ENCODE data around the gene UBL4A.

UBL4A gene

DNA sequence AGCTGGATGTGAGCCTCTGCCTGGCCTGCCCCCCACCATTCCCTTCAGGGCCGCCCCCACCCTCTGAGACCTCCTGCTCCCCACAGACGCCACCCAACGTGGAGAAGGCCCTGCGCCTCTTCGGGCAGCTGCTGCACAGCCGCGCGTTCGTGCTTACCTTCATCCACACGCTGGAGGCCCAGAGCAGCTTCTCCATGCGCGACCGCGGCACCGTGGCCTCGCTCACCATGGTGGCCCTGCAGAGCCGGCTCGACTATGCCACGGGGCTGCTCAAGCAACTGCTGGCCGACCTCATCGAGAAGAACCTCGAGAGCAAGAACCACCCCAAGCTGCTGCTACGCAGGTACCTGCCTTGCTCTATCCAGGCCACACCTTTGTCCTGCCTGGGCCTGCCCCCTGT, 18.2 kb downstream of the UBL4A start:
- DNase-seq (ENCODE audit: low read depth): no peak
- TF ChIP-seq CTCF (IDR thresholded peaks at IDR 0.05; ENCODE audit: insufficient read depth, low read depth, low read length, missing control alignments): no peak
- no peak overlapping the region for H3K4me3 ChIP-seq (ENCODE audit: low read length)

DNA sequence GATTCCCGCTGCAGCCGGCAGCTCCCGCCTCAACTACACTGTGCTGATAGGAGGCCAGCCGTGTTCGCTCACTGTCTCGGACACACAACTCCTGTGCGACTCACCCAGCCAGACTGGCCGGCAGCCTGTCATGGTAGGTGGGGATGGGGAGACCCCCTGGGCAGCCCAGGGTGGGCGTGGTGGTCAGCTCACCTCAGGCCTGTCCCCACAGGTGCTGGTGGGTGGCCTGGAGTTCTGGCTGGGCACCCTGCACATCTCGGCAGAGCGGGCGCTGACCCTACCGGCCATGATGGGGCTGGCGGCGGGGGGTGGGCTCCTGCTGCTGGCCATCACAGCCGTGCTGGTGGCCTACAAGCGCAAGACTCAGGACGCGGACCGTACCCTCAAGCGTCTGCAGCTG, 18.9 kb downstream of the UBL4A start:
- no peak for TF ChIP-seq CTCF (IDR thresholded peaks at IDR 0.05; ENCODE audit: insufficient read depth, low read depth, low read length, missing control alignments)

DNA sequence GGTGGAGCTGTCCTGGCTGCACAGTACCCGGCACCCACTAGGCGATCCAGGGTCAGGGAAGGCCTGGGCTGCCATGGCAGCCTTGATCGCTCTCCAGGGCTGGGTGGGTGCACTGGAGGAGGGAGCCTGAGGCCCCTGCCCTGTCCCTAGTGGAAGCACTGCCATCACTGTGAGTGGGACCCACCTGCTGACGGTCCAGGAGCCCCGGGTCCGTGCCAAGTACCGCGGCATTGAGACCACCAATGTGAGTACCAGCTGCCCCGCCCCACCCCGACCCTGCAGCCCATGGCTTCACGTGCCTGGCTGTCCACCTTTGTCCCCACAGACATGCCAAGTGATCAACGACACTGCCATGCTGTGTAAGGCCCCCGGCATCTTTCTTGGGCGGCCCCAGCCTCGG, 19.5 kb downstream of the UBL4A start:
- DNase-seq (ENCODE audit: low read depth): no peak
- no peak for TF ChIP-seq CTCF (IDR thresholded peaks at IDR 0.05; ENCODE audit: insufficient read depth, low read depth, low read length, missing control alignments)
- H3K4me3 ChIP-seq (ENCODE audit: low read length): no peak overlapping the region

More for the DNA sequence above, 18.9 kb downstream of the UBL4A start:
- DNase-seq (ENCODE audit: low read depth): no peak
- H3K4me3 ChIP-seq (ENCODE audit: low read length): no peak overlapping the region

- no peak overlapping the region for H3K4me3 ChIP-seq (ENCODE audit: low read length)
- TF ChIP-seq CTCF (IDR thresholded peaks at IDR 0.05; ENCODE audit: insufficient read depth, low read depth, low read length, missing control alignments): no peak
- no peak for DNase-seq (ENCODE audit: low read depth)
These were observed 20.4 kb downstream of the UBL4A start for GRCh38 chrX:154466036-154466435.

DNA sequence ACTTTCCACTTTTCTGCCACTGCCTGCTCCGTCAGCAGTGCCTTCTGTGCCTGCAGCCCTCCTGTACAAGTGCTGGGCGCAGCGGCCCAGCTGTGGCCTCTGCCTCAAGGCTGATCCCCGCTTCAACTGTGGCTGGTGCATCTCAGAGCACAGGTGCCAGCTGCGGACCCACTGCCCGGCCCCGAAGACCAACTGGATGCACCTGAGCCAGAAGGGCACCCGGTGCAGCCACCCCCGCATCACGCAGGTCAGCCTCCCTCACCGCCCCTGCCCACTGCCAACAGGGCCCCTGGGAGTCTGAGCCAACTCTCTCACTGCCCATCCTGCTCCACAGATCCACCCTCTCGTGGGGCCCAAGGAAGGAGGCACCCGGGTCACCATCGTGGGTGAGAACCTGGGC, 20.8 kb downstream of the UBL4A start:
- no peak overlapping the region for H3K4me3 ChIP-seq (ENCODE audit: low read length)
- no peak for TF ChIP-seq CTCF (IDR thresholded peaks at IDR 0.05; ENCODE audit: insufficient read depth, low read depth, low read length, missing control alignments)
- DNase-seq (ENCODE audit: low read depth): no peak

GRCh38 chrX:154464806-154465365, 21.5 kb downstream of the UBL4A start:
- no peak overlapping the region for H3K4me3 ChIP-seq (ENCODE audit: low read length)
- TF ChIP-seq CTCF (IDR thresholded peaks at IDR 0.05; ENCODE audit: insufficient read depth, low read depth, low read length, missing control alignments): no peak
- DNase-seq (ENCODE audit: low read depth): no peak

DNA sequence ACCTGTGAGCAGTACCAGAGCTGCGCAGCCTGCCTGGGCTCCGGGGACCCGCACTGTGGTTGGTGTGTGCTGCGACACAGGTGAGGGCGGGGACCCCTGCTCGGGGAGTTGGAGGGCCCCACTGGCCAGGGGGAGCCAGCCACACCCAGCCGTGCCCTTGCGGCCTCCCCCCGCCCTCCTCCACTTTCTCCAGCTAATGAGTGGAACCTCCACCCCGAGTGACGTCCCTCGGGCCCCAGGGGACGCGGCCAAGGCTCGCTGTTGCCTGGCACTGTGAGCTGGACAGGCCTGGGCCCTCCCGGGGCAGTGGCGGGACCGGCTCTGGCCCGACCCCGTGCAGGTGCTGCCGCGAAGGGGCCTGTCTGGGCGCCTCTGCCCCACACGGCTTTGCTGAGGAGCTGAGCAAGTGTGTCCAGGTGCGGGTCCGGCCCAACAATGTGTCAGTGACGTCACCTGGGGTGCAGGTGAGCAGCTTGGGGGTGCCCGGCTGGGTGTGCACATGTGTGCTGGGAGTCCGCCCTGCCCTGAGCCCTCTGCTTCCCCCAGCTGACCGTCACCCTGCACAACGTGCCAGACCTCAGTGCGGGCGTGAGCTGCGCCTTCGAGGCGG, 22.7 kb downstream of the UBL4A start:
- H3K4me3 ChIP-seq (ENCODE audit: low read length): no peak overlapping the region
- no peak for DNase-seq (ENCODE audit: low read depth)
- TF ChIP-seq CTCF (IDR thresholded peaks at IDR 0.05; ENCODE audit: insufficient read depth, low read depth, low read length, missing control alignments): no peak

Measured in epithelial cell of esophagus (primary cell).